Measurements from ENCODE around the gene ISL2. TPM values are rescaled to one million over a fixed set of nuclear protein-coding genes. Genes with fewer than 3 reads are reported as not detected.

Gene ISL2
- total and polyA plus RNA-seq, 2 of the 4 experiments (the other 2 are of a cell fraction), result 1.3 to 3.6 TPM

DNA sequence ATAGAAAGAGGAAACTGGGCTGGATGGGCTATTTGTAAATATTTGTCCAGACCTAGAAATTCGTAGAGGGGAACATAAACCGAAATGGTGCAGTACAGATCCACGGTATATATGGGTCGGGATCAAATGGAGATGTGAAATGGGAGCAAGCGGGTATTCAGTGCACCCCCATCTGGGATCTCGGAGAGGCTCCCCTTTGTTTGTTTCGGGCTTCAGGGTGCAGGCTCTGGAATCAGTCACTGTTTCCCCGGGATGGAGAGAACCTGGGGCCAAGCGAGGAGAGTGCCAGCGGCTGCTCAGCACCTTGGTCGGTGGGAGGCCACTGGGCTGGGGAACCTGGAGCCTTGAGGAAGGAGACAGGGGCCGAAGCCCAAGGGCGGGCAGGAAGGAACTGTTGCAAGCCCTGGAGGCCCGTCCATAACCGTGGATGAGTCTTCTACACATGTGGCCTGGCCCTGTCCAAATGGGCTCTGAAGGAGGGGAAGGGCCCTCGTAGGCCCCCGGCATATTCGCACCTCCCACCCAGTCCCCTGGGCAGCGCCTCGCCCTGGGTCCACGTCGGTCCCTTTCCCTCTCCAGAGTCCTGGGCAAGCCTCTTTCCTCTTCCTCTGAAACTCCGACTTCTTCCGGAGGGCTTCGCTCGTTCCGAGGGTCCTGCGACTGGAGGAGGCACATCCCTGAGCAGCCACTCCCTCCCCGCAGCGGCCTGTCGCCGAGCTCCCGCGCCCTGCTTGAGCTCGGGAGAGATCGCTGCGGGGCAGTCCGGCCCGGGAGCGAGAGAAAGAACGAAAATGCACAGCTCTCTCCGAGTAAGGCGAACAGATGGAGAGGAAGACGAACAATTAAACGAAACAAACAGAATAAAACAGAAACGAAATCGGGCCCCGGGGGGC lies 3.0 kb downstream of the ISL2 start (continued):
- TF ChIP-seq ELK1 (IDR thresholded peaks at IDR 0.05; ENCODE audit: borderline replicate concordance, low read depth, low read length), result no peak
- no peak for TF ChIP-seq MAFK (IDR thresholded peaks at IDR 0.05; ENCODE audit: low read depth, low read length)
- no peak for TF ChIP-seq MAZ (IDR thresholded peaks at IDR 0.05; ENCODE audit: borderline replicate concordance, low read depth, low read length)
- TF ChIP-seq NFE2L2 (IDR thresholded peaks at IDR 0.05; ENCODE audit: low read depth, low read length), result no peak
- no peak for TF ChIP-seq RCOR1 (IDR thresholded peaks at IDR 0.05; ENCODE audit: insufficient replicate concordance, low read length)
- no peak for TF ChIP-seq BHLHE40 (IDR thresholded peaks at IDR 0.05; ENCODE audit: low read depth, low read length)
- TF ChIP-seq RAD21 (IDR thresholded peaks at IDR 0.05; ENCODE audit: low read length), result no peak
- no peak for TF ChIP-seq CHD1 (IDR thresholded peaks at IDR 0.05; ENCODE audit: low read depth, low read length)
